HG03060 (cell line): Measurements from ENCODE around the gene ACSF3.

Source experiments
- ATAC-seq: cut with Tn5 transposase; IDR thresholded peaks from one replicate; pipeline ENCODE4 v1.9.1; 2021; ENCODE audit warnings: low read depth, moderate number of reproducible peaks; ENCODE audit not compliant: unreplicated experiment

The ACSF3 gene

GRCh38 chr16:89106533-89107202 is 13.0 kb downstream of the ACSF3 start:
- ATAC-seq, result no peak

- ATAC-seq, result no peak
These were observed 13.5 kb downstream of the ACSF3 start for GRCh38 chr16:89107203-89107582.

DNA sequence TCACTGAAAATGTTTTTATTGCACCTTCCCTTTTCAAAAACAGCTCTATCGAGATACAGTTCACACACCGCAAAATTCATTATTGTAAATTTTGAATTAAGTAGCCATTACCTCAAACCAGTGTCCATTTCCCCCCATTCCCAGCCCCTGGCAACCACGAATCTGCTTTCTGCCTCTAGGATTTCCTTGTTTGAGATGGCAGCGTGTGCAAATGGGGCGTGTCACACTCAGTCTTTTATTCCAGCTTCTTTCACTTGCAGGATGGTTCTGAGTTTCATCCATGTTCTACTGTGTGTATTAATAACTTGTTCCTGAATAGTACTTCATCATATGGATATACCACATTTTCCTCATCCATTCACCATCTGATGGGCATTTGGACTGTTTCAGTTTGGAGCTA is 14.8 kb downstream of the ACSF3 start:
- ATAC-seq, result no peak

- ATAC-seq, result no peak
These were observed 17.0 kb downstream of the ACSF3 start for GRCh38 chr16:89110641-89111040.

GRCh38 chr16:89111263-89111662 is 17.6 kb downstream of the ACSF3 start:
- no peak for ATAC-seq

GRCh38 chr16:89112377-89113151 is 18.9 kb downstream of the ACSF3 start:
- ATAC-seq, result no peak

GRCh38 chr16:89113152-89113547 is 19.5 kb downstream of the ACSF3 start:
- no peak for ATAC-seq

DNA sequence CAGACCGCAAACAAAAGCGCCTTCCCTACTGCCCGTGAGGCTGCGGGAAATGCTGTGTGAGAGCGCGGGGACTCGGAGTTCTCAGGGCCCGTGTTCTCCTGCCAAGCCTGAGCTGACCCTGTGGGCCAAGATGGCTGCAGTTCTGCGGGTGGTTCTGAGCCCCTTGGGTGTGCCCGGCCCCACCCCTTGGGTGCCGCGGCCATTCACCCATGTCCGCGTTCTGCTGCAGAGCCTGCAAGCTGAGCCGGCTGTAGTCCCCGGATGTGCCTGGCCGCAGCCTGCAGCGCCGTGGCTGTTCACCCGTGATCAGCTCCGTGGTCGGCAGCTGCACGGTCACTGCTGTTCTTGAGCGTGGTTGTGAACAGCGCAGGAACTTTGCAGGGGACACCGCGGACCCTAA is 20.0 kb downstream of the ACSF3 start:
- ATAC-seq, result no peak

GRCh38 chr16:89114159-89114981 is 20.7 kb downstream of the ACSF3 start:
- no peak for ATAC-seq

DNA sequence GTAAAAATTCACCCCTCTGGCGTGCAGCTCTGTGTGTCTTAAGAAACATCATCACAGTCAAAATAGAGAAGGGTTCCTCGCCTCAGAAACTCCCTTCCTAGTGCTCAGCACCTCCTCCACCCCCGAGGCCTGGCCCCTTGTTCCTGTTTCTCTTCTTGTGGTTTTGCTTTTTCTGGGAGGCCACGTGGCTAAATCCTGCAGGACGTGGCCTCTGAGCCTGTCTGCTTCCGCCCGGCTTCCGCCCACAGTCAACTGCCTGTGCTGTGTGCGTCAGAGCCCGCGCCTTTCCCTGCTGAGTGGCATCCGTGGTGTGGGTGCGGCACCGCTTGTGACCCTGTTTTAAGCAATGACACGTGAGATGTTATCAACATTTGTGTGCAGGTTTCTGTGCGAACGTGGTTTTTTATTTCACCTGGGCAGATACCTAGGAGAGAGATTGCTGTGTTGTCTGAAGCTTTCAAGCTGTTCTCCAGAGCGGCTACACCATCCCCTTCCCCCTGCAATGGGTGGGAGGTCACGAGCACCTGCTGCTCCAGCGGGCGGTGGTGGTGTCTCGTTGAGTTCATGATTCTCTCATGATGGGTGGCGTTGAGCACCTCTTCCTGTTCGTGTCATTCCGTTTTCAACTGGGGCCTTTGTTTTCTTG is 21.7 kb downstream of the ACSF3 start:
- no peak for ATAC-seq

GRCh38 chr16:89116341-89117226 is 22.9 kb downstream of the ACSF3 start:
- no peak for ATAC-seq

GRCh38 chr16:89117227-89117974 is 23.7 kb downstream of the ACSF3 start:
- no peak for ATAC-seq

DNA sequence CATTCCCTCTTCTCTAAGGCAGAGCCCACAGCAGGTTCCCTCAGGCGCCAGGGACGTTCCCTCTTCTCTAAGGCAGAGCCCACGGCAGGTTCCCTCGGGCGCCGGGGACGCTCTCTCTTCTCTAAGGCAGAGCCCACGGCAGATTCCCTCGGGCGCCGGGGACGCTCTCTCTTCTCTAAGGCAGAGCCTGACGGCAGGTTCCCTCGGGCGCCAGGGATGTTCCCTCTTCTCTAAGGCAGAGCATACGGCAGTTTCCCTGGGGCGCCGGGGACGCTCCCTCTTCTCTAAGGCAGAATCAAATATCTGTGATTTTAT is 24.3 kb downstream of the ACSF3 start:
- no peak for ATAC-seq

GRCh38 chr16:89118361-89119165 is 24.9 kb downstream of the ACSF3 start:
- ATAC-seq, result no peak

GRCh38 chr16:89119166-89119621 is 25.5 kb downstream of the ACSF3 start:
- no peak for ATAC-seq

DNA sequence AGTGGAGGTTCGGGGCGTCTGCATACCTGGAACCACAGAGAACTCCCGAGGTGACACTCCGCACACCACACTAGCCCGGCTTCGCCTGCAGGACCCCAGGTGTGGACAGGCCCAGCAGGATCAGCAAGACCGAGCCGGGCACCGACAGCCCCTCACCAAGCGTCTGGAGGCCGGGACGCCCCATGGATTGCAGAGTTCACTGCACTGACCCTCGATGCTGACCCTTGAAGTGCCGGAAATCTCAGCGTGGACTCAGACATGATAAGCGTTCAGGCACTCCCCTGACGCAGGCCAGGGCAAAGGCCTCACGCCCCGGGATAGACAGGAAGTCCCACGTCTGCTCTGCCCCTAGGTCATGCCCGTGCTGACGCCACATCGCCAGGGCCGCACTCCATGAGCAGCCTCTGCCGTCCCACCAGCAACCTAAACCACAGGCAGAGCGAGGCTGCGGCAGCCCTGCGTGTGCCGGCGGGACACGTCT is 26.0 kb downstream of the ACSF3 start:
- ATAC-seq, result no peak

DNA sequence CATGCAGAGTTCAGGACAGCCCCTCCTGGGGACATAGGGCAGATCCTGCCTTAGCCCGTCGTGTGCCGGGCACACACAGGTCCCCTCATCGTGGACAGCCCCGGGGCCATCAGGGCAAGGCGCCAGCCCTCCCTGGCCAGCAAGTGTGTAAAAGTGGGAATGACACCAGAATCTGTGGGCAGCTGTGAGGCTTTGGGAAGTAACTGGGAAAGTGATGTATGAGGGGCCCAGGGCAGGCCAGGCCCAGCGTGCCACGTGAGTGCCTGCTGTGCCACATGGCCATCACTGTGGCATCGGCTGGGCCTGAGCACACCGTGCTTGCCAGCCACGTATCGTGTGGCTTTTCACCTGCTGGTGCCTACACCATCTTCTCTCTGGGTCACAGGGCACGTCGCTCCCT is 26.6 kb downstream of the ACSF3 start:
- no peak for ATAC-seq

- no peak for ATAC-seq
These were observed 27.3 kb downstream of the ACSF3 start for GRCh38 chr16:89120921-89121351.
